ENCODE data around the gene ARSG. TPM values are rescaled to one million over a fixed set of nuclear protein-coding genes. Genes with fewer than 3 reads are reported as not detected.

ARSG gene
- total and polyA plus RNA-seq, 2 of the 13 experiments (the other 11 are each of a cell fraction or from before 2014, with no cell fraction given) = 3.7 to 15.2 TPM

DNA sequence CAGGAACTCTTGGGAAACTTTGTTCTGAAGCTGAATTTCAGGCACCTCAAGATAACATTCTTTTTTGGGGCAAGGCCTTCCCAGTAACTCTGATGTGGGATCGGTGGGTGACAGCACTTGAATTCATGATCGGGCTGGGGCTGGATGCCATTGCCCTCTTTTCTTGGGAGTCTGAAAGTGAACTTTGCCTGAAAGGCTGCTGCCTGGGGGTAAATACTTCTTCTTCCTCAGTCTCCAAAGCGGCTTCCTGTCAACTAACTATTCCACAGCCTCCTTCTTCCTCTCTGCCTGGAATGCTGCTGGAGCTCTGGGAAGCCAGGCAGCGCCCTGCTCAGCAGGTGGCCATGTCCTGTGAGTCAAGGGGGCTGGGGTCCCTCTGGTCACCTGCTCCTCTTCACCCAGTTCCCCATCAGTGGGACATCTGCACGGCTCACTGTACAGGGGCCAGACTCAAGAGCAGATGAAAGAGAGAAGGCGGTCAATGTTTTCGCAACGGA is 86.5 kb downstream of the ARSG start (continued):
- TF ChIP-seq ZNF644 (CRISPR knock-in tag; IDR thresholded peaks at IDR 0.05; ENCODE audit: low read depth) (no peak; the same call in 1 of the 2 replicates), MBD4 (IDR thresholded peaks at IDR 0.05; ENCODE audit: borderline replicate concordance, low read length) (no peak), YEATS4 (CRISPR knock-in tag; IDR thresholded peaks at IDR 0.05; ENCODE audit: borderline replicate concordance) (no peak), KMT2B (CRISPR knock-in tag; IDR thresholded peaks at IDR 0.05) (no peak), CHD4 (IDR thresholded peaks at IDR 0.05; ENCODE audit: borderline replicate concordance, low read length) (0 out of 2 replicates have a peak, but pooled peaks have one; percentile 6), NFATC3 (CRISPR knock-in tag; IDR thresholded peaks at IDR 0.05) (no peak; the same call in 1 of the 2 replicates), YEATS2 (CRISPR knock-in tag; IDR thresholded peaks at IDR 0.05; ENCODE audit: borderline replicate concordance) (peak; percentile 53; the same call in 1 of the 2 replicates), SRSF9 (IDR thresholded peaks at IDR 0.05; ENCODE audit: borderline replicate concordance, insufficient read depth, low read depth, low read length, poor library complexity, severe bottlenecking) (no peak), ZFP62 (CRISPR knock-in tag; IDR thresholded peaks at IDR 0.05) (no peak), ZNF558 (CRISPR knock-in tag; IDR thresholded peaks at IDR 0.05; ENCODE audit: borderline replicate concordance) (no peak), ZNF577 (CRISPR knock-in tag; IDR thresholded peaks at IDR 0.05; ENCODE audit: borderline replicate concordance, low read depth) (no peak), ZSCAN25 (CRISPR knock-in tag; IDR thresholded peaks at IDR 0.05) (no peak), ZNF34 (CRISPR knock-in tag; IDR thresholded peaks at IDR 0.05; ENCODE audit: borderline replicate concordance) (no peak), ZSCAN31 (CRISPR knock-in tag; IDR thresholded peaks at IDR 0.05; ENCODE audit: low read depth) (no peak), TAF1 (CRISPR knock-in tag; IDR thresholded peaks at IDR 0.05) (no peak), RFXAP (CRISPR knock-in tag; IDR thresholded peaks at IDR 0.05; ENCODE audit: borderline replicate concordance) (no peak), PRMT3 (CRISPR knock-in tag; IDR thresholded peaks at IDR 0.05; ENCODE audit: borderline replicate concordance, low read depth) (no peak; the same call in 1 of the 2 replicates), ZNF460 (CRISPR knock-in tag; IDR thresholded peaks at IDR 0.05; ENCODE audit: borderline replicate concordance) (no peak), HOXA5 (CRISPR knock-in tag; IDR thresholded peaks at IDR 0.05) (no peak), REPIN1 (CRISPR knock-in tag; IDR thresholded peaks at IDR 0.05; ENCODE audit: borderline replicate concordance, low read depth) (0 out of 2 replicates have a peak, but pooled peaks have one; percentile 75), HNRNPL (IDR thresholded peaks at IDR 0.05; ENCODE audit: low read depth, low read length) (no peak), NCOA1 (CRISPR knock-in tag; IDR thresholded peaks at IDR 0.05) (0 out of 2 replicates have a peak, but pooled peaks have one; percentile 5), AGO2 (optimal IDR thresholded peaks at IDR 0.05; ENCODE audit: low read depth, low read length) (no peak), EED (CRISPR knock-in tag; IDR thresholded peaks at IDR 0.05) (no peak), ZNF879 (CRISPR knock-in tag; IDR thresholded peaks at IDR 0.05) (0 out of 2 replicates have a peak, but pooled peaks have one; percentile 88)
- TF ChIP-seq, protein P1, sequence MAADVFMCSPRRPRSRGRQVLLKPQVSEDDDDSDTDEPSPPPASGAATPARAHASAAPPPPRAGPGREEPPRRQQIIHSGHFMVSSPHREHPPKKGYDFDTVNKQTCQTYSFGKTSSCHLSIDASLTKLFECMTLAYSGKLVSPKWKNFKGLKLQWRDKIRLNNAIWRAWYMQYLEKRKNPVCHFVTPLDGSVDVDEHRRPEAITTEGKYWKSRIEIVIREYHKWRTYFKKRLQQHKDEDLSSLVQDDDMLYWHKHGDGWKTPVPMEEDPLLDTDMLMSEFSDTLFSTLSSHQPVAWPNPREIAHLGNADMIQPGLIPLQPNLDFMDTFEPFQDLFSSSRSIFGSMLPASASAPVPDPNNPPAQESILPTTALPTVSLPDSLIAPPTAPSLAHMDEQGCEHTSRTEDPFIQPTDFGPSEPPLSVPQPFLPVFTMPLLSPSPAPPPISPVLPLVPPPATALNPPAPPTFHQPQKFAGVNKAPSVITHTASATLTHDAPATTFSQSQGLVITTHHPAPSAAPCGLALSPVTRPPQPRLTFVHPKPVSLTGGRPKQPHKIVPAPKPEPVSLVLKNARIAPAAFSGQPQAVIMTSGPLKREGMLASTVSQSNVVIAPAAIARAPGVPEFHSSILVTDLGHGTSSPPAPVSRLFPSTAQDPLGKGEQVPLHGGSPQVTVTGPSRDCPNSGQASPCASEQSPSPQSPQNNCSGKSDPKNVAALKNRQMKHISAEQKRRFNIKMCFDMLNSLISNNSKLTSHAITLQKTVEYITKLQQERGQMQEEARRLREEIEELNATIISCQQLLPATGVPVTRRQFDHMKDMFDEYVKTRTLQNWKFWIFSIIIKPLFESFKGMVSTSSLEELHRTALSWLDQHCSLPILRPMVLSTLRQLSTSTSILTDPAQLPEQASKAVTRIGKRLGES (CRISPR knock-in tag; IDR thresholded peaks at IDR 0.05; ENCODE audit: borderline replicate concordance) = no peak
- TF ChIP-seq, protein P2, sequence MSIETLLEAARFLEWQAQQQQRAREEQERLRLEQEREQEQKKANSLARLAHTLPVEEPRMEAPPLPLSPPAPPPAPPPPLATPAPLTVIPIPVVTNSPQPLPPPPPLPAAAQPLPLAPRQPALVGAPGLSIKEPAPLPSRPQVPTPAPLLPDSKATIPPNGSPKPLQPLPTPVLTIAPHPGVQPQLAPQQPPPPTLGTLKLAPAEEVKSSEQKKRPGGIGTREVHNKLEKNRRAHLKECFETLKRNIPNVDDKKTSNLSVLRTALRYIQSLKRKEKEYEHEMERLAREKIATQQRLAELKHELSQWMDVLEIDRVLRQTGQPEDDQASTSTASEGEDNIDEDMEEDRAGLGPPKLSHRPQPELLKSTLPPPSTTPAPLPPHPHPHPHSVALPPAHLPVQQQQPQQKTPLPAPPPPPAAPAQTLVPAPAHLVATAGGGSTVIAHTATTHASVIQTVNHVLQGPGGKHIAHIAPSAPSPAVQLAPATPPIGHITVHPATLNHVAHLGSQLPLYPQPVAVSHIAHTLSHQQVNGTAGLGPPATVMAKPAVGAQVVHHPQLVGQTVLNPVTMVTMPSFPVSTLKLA (IDR thresholded peaks at IDR 0.05) = no peak
